HTERT RPE-1 (cell line): Measurements from ENCODE around the gene GRAMD1A.
"Not testable (repeated sequence)": the region's sequence is repeated elsewhere in the genome, so short reads cannot be mapped to it uniquely, and the experiment has no call there.

Source experiments
- in situ Hi-C: fragments of 300-500 bp; cut with MboI; formaldehyde crosslinking; loops from 4 replicates; pipeline ENCODE4 v1.14.3; 2020; ENCODE audit warnings: low sequenced_read_pairs

The GRAMD1A gene

GRCh38 chr19:34999498-35000337 is at the start of gene GRAMD1A:
GRAMD1A (plus strand) TSS chr19:35000323; CDS start chr19:35000479, 156 bp downstream.
- in situ Hi-C loops, result no loop called here

- in situ Hi-C loops, result no loop called here
Observed at GRCh38 chr19:34953092-34953491, 47.0 kb upstream of the GRAMD1A start.

GRCh38 chr19:34957830-34958751 is 42.0 kb upstream of the GRAMD1A start:
- in situ Hi-C loops, result no loop called here

- in situ Hi-C loops, result no loop called here
Observed at GRCh38 chr19:34959021-34959420, 41.1 kb upstream of the GRAMD1A start.

DNA sequence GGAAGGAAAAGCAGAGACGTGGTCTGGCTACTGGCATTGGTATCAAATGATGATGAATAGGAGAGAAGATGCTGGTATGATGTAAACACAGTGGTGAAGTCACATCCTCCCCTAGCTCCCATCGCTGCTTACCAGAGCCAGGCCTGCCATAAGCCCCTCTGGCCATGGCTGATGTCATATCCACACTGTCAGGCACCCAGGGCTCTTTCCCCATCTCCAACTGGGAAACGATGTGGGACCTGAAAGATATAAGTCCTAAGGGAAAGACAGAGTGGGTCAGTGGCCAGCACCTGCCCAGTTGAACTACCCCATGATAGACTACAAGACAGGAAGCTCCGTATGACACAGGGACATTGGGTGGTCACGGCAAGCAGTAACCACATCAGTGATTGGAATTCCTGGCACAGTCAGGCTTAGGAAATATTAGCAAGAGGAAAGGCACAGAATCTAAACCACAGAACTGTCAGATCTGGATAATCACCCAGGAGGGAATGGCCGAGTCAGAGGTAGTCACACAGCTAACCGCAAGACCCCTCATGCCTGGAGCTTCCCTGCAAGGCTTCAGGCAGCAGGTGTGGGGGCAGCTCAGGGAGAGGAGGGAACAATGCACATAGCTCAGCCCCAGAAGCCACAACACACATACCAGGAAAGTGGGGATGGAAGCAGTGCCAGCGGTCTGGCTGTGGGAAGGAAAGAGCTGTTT is 39.9 kb upstream of the GRAMD1A start:
- in situ Hi-C loops, result no loop called here

DNA sequence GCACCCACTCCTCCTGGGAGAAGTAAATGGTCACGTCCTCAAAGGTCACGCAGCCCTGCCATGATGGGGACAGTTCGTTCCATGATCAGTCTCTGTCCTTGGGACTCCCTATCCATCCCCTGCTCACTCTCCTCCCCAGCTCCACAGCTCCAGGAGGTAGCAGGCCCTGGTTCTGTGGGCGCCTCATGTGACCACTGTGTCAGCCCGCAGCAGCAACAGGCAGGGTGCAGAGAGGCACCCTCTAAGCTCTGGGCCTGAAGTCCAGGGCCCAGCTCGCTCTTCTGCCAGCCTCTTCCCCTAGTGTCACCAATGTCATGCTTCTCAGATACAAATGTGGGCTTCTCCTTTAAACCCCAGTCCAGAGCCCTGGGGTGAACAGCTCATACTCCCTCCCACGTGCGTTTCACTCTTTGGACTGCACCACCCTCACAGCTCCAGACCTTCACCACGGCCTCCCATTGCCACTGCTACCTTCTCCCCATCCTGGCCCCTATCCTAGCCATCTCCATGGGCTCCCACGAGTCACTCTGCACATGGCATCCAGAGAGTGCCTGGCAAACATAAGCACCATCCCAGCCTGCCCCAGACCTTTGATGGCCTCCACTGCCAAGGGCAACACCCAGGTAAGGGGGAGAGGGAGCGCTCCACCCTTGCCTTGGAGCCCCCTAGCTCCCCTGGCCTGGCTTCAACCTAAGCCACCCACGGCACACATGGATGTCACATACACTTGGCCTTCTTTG is 39.0 kb upstream of the GRAMD1A start:
- in situ Hi-C loops, result no loop called here

- in situ Hi-C loops, result no loop called here
Observed at GRCh38 chr19:34961775-34962686, 38.1 kb upstream of the GRAMD1A start.

GRCh38 chr19:34962687-34963572 is 37.2 kb upstream of the GRAMD1A start:
- in situ Hi-C loops, result no loop called here

DNA sequence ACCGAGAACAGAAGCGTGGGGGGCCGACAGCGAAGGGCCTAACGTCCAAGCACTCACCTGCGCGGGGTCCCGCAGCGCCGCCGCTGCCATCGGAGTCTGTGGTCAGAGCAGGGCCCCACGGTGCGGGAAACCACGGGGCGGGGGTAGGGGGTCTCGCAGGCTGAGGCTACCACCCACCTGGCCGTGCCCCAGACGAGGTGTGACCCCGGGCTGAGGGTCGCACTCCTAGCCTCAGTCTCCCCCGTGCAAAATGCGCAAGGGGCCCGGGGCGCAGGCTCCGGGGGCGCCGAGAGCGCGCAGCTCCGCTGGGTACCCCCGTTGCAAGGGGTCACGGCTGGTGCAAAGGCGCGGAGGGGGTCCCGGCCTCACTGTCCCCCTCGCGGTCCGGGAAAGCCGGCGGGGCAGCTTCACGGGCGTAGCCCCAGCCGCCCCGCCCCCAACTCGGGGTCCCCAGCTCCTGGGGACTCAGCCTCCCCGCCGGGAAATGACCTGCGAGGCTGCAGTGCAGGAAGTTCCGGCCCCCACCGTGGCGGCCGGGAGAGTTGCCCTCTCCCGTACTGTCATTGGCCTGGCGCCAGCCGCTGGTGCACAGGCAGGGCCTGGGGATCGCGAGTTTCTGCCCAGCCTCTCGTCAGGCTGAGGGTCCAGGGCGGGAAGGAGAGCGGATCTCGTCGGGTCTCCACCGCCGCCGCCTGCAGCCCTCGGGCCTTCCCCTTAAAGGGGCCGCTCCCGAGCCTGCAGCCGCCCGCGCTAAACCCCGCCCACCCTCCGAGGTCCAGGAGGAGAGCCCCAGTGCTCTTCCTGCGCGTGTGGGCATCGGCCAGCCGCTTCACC is 36.3 kb upstream of the GRAMD1A start, which contains the start of gene ZNF792:
Gene ZNF792 (minus strand): TSS at position 657 of the 834 bp plus-strand sequence. CDS start 567 bp downstream, at position 90.
- in situ Hi-C loops, result no loop called here

GRCh38 chr19:34964598-34964997 is 35.5 kb upstream of the GRAMD1A start:
- in situ Hi-C loops, result no loop called here

- in situ Hi-C loops, result not testable (repeated sequence)
Observed at GRCh38 chr19:34965505-34965904, 34.6 kb upstream of the GRAMD1A start.

DNA sequence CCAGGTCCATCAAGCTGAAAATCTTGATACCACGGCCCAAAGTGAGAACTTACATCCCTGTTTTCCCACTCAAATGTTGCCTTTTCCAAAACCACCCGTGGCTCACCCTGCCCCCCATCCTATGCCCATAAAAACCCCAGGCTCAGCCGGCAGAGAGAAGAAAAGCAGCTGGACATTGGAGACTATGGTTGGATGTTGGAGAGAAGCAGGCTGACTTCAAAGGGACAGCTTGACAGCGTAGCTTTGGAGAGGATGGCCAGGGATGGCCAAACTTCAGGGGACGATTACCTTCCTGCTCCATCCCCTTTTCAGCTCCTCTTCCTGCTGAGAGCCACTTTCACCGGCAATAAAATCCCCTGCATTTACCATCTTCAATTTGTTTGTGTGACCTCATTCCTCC is 32.6 kb upstream of the GRAMD1A start:
- in situ Hi-C loops, result no loop called here

GRCh38 chr19:34969721-34970120 is 30.4 kb upstream of the GRAMD1A start:
- in situ Hi-C loops, result no loop called here

- in situ Hi-C loops, result not testable (repeated sequence)
Observed at GRCh38 chr19:34970185-34970780, 29.8 kb upstream of the GRAMD1A start.

DNA sequence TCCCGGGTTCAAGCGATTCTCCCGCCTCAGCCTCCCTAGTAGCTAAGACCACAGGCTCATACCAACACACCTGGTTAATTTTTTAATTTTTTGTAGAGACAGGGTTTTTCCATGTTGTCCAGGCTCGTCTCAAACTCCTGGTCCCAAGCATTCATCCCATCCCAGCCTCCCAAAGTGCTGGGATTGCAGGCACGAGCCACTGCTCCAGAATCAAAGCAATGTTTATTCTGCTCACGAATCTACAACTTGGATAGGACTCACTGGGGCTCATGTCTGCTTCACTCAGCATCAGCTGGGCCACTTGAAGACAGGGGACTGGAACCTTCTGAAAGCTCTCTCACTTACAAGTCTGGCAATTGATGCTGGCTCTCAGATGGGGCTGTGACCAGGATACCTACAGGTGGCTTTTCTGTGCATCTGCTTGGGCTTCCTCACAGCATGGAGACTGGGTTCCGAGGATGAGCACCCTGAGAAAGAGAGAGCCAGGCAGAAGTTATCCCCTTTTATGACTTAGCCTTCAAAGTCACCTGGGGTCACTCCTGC is 27.9 kb upstream of the GRAMD1A start:
- in situ Hi-C loops, result no loop called here

GRCh38 chr19:34974646-34975045 is 25.5 kb upstream of the GRAMD1A start:
- in situ Hi-C loops, result no loop called here

DNA sequence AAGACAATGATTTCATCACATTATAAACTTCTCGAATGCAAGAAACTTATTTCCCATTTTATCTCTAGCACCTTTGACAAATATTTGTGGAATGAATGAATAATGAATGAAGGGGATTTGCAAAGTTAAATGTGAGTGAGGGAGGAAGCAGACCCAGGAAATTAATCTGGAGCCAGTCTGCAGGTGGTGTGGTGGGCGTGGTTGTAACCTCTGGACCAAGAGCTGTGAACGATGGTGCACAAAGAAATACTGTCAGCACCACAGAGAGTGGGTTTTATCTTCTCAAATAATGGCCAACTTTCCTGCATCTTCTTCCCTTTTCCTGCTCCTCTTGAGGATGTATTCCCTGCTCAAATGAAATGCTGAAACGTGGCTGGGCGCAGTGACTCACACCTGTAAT is 25.1 kb upstream of the GRAMD1A start:
- in situ Hi-C loops, result no loop called here
